HCT116 (cell line): ENCODE measurements around the gene CSNK1D. TPM values are rescaled to one million over a fixed set of nuclear protein-coding genes. Genes with fewer than 3 reads are reported as not detected.

Source experiments
- ATAC-seq: fragments of 200-7000 bp; cut with Tn5 transposase; 2 replicates; pipeline ENCODE4 v1.9.1; 2020; ENCODE audit warnings: mild to moderate bottlenecking, moderate library complexity
- BruUV-seq: library from RNA; stranded (reverse); fragments of 400-500 nt; replicated peaks from 2 replicates; lab custom pipeline; 2021; lab: Mats Ljungman, UMichigan
- CTCF ChIA-PET: fragments of 300-600 bp; sonication (Branson Sonifier 250); formaldehyde crosslinking; loops from one replicate; lab custom pipeline; 2021; ENCODE audit warnings: antibody characterized with exemption; lab: Charles Lee
- POLR2A ChIA-PET: fragments of 300-600, 350-600 bp; sonication (Branson Sonifier 250); formaldehyde crosslinking; loops from one replicate; lab custom pipeline; 2021; ENCODE audit warnings: antibody characterized with exemption; lab: Charles Lee
- RAD21 ChIA-PET, 2 experiments: fragments of 300-600 bp; sonication (Branson Sonifier 250); formaldehyde crosslinking; loops; one replicate each; lab custom pipeline; 2023; ENCODE audit warnings: low total read pairs in 2 of 2; ENCODE audit not compliant: uncharacterized antibody in 2 of 2, unreplicated experiment in 2 of 2, low non-redundant PET in 1 of 2; lab: Charles Lee
- DNase-seq: peaks from one replicate; pipeline ENCODE4 v3.0.0-alpha.2; 2010; ENCODE audit warnings: low read depth, low spot score
- H2AFZ ChIP-seq: fragments of 200-600 bp; shearing (Covaris generic), sonication (generic); 2 replicates; pipeline ENCODE4 v1.6.1; 2017; ENCODE audit warnings: low read depth, mixed run types, mixed read lengths, antibody characterized with exemption, low read length; ENCODE audit not compliant: poor library complexity, severe bottlenecking
- H3K27ac ChIP-seq: 2 replicates; pipeline ENCODE4 v1.5.1; 2012; ENCODE audit warnings: low read depth, low read length
- H3K27me3 ChIP-seq: fragments of 200-600 bp; sonication (generic); 2 replicates; pipeline ENCODE4 v1.6.1; 2016; ENCODE audit warnings: mixed run types, low read length, mixed read lengths; ENCODE audit not compliant: insufficient read depth
- H3K36me3 ChIP-seq, 2 experiments: fragments of 200-500 bp in 1 of 2; fragments of 200-600 bp in 1 of 2; sonication (Bioruptor generic) in 1 of 2; sonication (generic) in 1 of 2; 2 replicates each; pipeline versions ENCODE4 v1.5.1 to v1.6.1; 2014 to 2016; ENCODE audit warnings: low read length in 2 of 2, inconsistent platforms in 1 of 2, mixed read lengths in 1 of 2, mixed run types in 1 of 2; ENCODE audit not compliant: insufficient read depth in 2 of 2, control insufficient read depth in 1 of 2
- H3K4me1 ChIP-seq, 2 experiments: fragments of 200-600 bp in 1 of 2; sonication (generic) in 1 of 2; 2 replicates each; pipeline versions ENCODE4 v1.5.1 to v1.6.1; 2012 to 2017; ENCODE audit warnings: low read length in 2 of 2, inconsistent platforms in 1 of 2, mild to moderate bottlenecking in 1 of 2, mixed read lengths in 1 of 2, mixed run types in 1 of 2, moderate library complexity in 1 of 2; ENCODE audit not compliant: insufficient read depth in 2 of 2, control insufficient read depth in 1 of 2
- H3K4me2 ChIP-seq: fragments of 200-600 bp; sonication (generic); 2 replicates; pipeline ENCODE4 v1.6.1; 2017; ENCODE audit warnings: mixed run types, low read length, mixed read lengths
- H3K4me3 ChIP-seq, 2 experiments: fragments of 200-600 bp in 1 of 2; sonication (generic) in 1 of 2; replicated peaks in 1 of 2; 2 replicates each; pipeline ENCODE4 v1.5.1; 2011 to 2016; ENCODE audit warnings: low read length in 2 of 2, control low read depth in 1 of 2, low read depth in 1 of 2, mild to moderate bottlenecking in 1 of 2, mixed read lengths in 1 of 2, mixed run types in 1 of 2
- H3K79me2 ChIP-seq: fragments of 200-600 bp; sonication (generic); 2 replicates; pipeline ENCODE4 v1.6.1; 2017; ENCODE audit warnings: mild to moderate bottlenecking, mixed run types, low read length, moderate library complexity, mixed read lengths; ENCODE audit not compliant: insufficient read depth
- H3K9ac ChIP-seq: fragments of 200-600 bp; sonication (generic); 2 replicates; pipeline ENCODE4 v1.6.1; 2016; ENCODE audit warnings: low read length, mixed read lengths
- H3K9me2 ChIP-seq: fragments of 200-600 bp; sonication (generic), shearing (Covaris generic); 2 replicates; pipeline ENCODE4 v1.6.1; 2017; ENCODE audit warnings: mixed run types, mild to moderate bottlenecking, moderate library complexity; ENCODE audit not compliant: insufficient read depth
- H3K9me3 ChIP-seq, 2 experiments: fragments of 200-500 bp in 1 of 2; fragments of 200-600 bp in 1 of 2; sonication (Bioruptor generic) in 1 of 2; sonication (generic) in 1 of 2; 2 replicates each; pipeline ENCODE4 v1.6.1; 2014 to 2017; ENCODE audit warnings: low read length in 2 of 2, mixed read lengths in 2 of 2, inconsistent platforms in 1 of 2, low read depth in 1 of 2, mild to moderate bottlenecking in 1 of 2, mixed run types in 1 of 2, moderate library complexity in 1 of 2; ENCODE audit not compliant: control insufficient read depth in 1 of 2, insufficient read depth in 1 of 2
- H4K20me1 ChIP-seq: fragments of 200-600 bp; sonication (generic), shearing (Covaris generic); 2 replicates; pipeline ENCODE4 v1.6.1; 2017; ENCODE audit warnings: mixed run types, mild to moderate bottlenecking, moderate library complexity; ENCODE audit not compliant: insufficient read depth
- CBX3 ChIP-seq: IDR thresholded peaks from 2 replicates; pipeline ENCODE4 v1.6.1; 2012; ENCODE audit warnings: low read depth
- EZH2 ChIP-seq: fragments of 200-600 bp; sonication (generic); IDR thresholded peaks from 2 replicates; pipeline ENCODE4 v1.6.1; 2017; ENCODE audit warnings: antibody characterized with exemption, mixed run types
- EZH2phosphoT487 ChIP-seq: fragments of 200-600 bp; IDR thresholded peaks from 2 replicates; pipeline ENCODE4 v1.6.1; 2018; ENCODE audit warnings: antibody characterized with exemption, borderline replicate concordance
- FOSL1 ChIP-seq: IDR thresholded peaks from 2 replicates; pipeline ENCODE4 v1.6.1; 2012; ENCODE audit warnings: low read depth
- POLR2A ChIP-seq: IDR thresholded peaks from 2 replicates; pipeline ENCODE4 v1.7.0; 2011; ENCODE audit warnings: borderline replicate concordance; ENCODE audit not compliant: insufficient read depth, insufficient read length; ENCODE audit errors: extremely low read depth
- RAD21 ChIP-seq: IDR thresholded peaks from 2 replicates; pipeline ENCODE4 v1.6.1; 2012; ENCODE audit warnings: low read depth, mild to moderate bottlenecking
- SRF ChIP-seq: IDR thresholded peaks from 2 replicates; pipeline ENCODE4 v1.6.1; 2012; ENCODE audit warnings: low read depth
- TCF7L2 ChIP-seq: IDR thresholded peaks from 2 replicates; pipeline ENCODE4 v1.7.0; 2011; ENCODE audit warnings: borderline replicate concordance, inconsistent platforms; ENCODE audit not compliant: insufficient read depth, insufficient read length; ENCODE audit errors: extremely low read depth
- YY1 ChIP-seq: IDR thresholded peaks from 2 replicates; pipeline ENCODE4 v1.6.1; 2011; ENCODE audit warnings: low read length, low read depth, moderate library complexity, mild to moderate bottlenecking; ENCODE audit not compliant: insufficient replicate concordance; ENCODE audit errors: extremely low read depth
- intact Hi-C: fragments of 100-400 bp; cut with micrococcal nuclease; formaldehyde crosslinking; loops from 2 replicates; pipeline ENCODE4 v1.10.0; 2022
- total RNA-seq: library from RNA; stranded (reverse); gene quantifications from one replicate; pipeline ENCODE4 v1.2.1, GENCODE V29; 2021; ENCODE audit not compliant: unreplicated experiment
- TF ChIP-seq, protein P1 (sequence below): IDR thresholded peaks from 2 replicates; pipeline ENCODE4 v1.6.1; 2012; ENCODE audit warnings: low read depth
- TF ChIP-seq, protein P2 (sequence below): IDR thresholded peaks from 2 replicates; pipeline ENCODE4 v1.6.1; 2012
- TF ChIP-seq, protein P3 (sequence below): IDR thresholded peaks from 2 replicates; pipeline ENCODE4 v1.6.1; 2011; ENCODE audit warnings: mild to moderate bottlenecking, low read length, moderate library complexity; ENCODE audit not compliant: insufficient replicate concordance; ENCODE audit errors: extremely low read depth

The CSNK1D gene
- total RNA-seq, 1 experiment from 2014 or later = 176 TPM

DNA sequence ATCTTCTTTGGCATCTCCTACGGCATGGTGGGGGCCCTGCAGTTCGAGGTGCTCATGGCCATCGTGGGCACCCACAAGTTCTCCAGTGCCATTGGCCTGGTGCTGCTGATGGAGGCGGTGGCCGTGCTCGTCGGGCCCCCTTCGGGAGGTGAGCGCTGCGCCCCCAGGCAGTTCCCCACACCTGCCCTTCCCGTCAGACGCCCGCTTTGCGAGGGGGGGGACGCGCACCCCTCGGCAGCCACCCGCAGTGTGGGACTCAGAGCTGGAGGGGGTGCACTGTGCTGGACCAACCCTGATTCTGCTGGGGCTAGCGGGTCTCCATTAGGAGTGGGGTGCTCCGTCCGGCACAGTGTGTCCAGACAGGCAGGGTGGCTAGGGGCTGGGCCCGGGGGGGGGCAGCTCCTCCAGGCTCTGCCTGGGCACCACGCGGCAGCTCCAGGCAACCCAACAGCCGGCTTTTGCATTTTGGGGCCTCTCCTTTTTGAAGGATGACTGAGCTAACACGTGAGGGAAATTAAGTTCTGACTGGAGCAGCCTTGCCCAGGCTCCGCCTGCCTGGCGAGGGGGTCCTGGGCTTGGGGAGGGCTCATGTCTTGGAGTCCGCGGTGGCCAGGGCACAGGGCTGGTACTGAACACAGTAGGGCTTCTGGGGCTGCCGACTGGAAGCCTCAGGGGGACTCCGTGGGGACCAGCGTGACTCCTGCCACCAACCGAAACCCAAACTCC lies 35.6 kb downstream of the CSNK1D start:
- no peak for ATAC-seq

More for the DNA sequence above, 35.6 kb downstream of the CSNK1D start:
- Histone ChIP-seq H3K27ac (peak overlapping the region; percentile 37; the same call in 1 of the 2 replicates), H3K4me2 (no peak overlapping the region), H3K9me2 (no peaks in the 10 kb centered on the region), H3K79me2 (peaks cover 66% of the 10 kb centered on the region), H3K9me3 (no peaks in the 10 kb centered on the region), H3K4me1 (peaks cover 42 to 91% of the 10 kb centered on the region in 2 experiments), H3K36me3 (peaks cover 28 to 59% of the 10 kb centered on the region in 2 experiments; a peak in 3 of 4 replicates), H3K9ac (no peak overlapping the region), H4K20me1 (peaks cover 34% of the 10 kb centered on the region; the same call in 1 of the 2 replicates), H3K27me3 (no peaks in the 10 kb centered on the region), H2AFZ (no peak overlapping the region), H3K4me3 (no peak overlapping the region)
- no TSS peak for BruUV-seq
- ChIA-PET RAD21 (no interaction called here), CTCF (no interaction called here), POLR2A (no interaction called here)
- DNase-seq = no peak
- intact Hi-C loops = no loop called here
- TF ChIP-seq, protein P1, sequence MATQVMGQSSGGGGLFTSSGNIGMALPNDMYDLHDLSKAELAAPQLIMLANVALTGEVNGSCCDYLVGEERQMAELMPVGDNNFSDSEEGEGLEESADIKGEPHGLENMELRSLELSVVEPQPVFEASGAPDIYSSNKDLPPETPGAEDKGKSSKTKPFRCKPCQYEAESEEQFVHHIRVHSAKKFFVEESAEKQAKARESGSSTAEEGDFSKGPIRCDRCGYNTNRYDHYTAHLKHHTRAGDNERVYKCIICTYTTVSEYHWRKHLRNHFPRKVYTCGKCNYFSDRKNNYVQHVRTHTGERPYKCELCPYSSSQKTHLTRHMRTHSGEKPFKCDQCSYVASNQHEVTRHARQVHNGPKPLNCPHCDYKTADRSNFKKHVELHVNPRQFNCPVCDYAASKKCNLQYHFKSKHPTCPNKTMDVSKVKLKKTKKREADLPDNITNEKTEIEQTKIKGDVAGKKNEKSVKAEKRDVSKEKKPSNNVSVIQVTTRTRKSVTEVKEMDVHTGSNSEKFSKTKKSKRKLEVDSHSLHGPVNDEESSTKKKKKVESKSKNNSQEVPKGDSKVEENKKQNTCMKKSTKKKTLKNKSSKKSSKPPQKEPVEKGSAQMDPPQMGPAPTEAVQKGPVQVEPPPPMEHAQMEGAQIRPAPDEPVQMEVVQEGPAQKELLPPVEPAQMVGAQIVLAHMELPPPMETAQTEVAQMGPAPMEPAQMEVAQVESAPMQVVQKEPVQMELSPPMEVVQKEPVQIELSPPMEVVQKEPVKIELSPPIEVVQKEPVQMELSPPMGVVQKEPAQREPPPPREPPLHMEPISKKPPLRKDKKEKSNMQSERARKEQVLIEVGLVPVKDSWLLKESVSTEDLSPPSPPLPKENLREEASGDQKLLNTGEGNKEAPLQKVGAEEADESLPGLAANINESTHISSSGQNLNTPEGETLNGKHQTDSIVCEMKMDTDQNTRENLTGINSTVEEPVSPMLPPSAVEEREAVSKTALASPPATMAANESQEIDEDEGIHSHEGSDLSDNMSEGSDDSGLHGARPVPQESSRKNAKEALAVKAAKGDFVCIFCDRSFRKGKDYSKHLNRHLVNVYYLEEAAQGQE = no peak
- TF ChIP-seq TCF7L2 (no peak), FOSL1 (no peak), CBX3 (no peak), RAD21 (no peak), EZH2phosphoT487 (no peak), SRF (no peak), YY1 (no peak), POLR2A (no peak), EZH2 (no peak)
- TF ChIP-seq, protein P2, sequence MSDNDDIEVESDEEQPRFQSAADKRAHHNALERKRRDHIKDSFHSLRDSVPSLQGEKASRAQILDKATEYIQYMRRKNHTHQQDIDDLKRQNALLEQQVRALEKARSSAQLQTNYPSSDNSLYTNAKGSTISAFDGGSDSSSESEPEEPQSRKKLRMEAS = no peak
- TF ChIP-seq, protein P3, sequence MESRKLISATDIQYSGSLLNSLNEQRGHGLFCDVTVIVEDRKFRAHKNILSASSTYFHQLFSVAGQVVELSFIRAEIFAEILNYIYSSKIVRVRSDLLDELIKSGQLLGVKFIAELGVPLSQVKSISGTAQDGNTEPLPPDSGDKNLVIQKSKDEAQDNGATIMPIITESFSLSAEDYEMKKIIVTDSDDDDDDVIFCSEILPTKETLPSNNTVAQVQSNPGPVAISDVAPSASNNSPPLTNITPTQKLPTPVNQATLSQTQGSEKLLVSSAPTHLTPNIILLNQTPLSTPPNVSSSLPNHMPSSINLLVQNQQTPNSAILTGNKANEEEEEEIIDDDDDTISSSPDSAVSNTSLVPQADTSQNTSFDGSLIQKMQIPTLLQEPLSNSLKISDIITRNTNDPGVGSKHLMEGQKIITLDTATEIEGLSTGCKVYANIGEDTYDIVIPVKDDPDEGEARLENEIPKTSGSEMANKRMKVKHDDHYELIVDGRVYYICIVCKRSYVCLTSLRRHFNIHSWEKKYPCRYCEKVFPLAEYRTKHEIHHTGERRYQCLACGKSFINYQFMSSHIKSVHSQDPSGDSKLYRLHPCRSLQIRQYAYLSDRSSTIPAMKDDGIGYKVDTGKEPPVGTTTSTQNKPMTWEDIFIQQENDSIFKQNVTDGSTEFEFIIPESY = no peak
